ENCODE results near the gene C9orf152.

- TF ChIP-seq CTCF (IDR thresholded peaks at IDR 0.05), result no peak
- TF ChIP-seq EZH2 (IDR thresholded peaks at IDR 0.05), result no peak
Measured at GRCh38 chr9:110173322-110173642, 34.7 kb downstream of the C9orf152 start.
